Measurements from ENCODE around the gene KCTD19.

KCTD19 gene

GRCh38 chr16:67242138-67242730 lies 84.3 kb downstream of the KCTD19 start:
- no peak for DNase-seq (ENCODE audit: low read depth in 3 of 3)

GRCh38 chr16:67241008-67241900 lies 85.3 kb downstream of the KCTD19 start:
- no peak for DNase-seq (ENCODE audit: low read depth in 3 of 3)

GRCh38 chr16:67240506-67240905 lies 86.0 kb downstream of the KCTD19 start:
- DNase-seq (ENCODE audit: low read depth in 3 of 3), result no peak
